HL-60 (cell line): ENCODE data around the gene SLC16A11.
A peak's percentile ranks its signal among the peaks of the same experiment; 100 is the strongest.

Experiments used
- DNase-seq, 2 experiments: peaks; one replicate each; pipeline ENCODE4 v3.0.0-alpha.2; 2010 to 2020; ENCODE audit warnings: low read depth in 1 of 2, low spot score in 1 of 2
- H3K27ac ChIP-seq: fragments of 250-450 bp; sonication (Bioruptor Pico); replicated peaks from 2 replicates; pipeline ENCODE4 v1.5.1; 2020; ENCODE audit warnings: mild to moderate bottlenecking, moderate library complexity
- H3K27me3 ChIP-seq: fragments of 250-450 bp; sonication (Bioruptor Pico); 2 replicates; pipeline ENCODE4 v1.5.1; 2021; ENCODE audit warnings: mild to moderate bottlenecking, moderate library complexity; ENCODE audit not compliant: insufficient read depth, poor library complexity, severe bottlenecking
- H3K4me3 ChIP-seq: replicated peaks from 2 replicates; pipeline ENCODE4 v1.5.1; 2011; ENCODE audit warnings: mild to moderate bottlenecking, control low read depth, low read length; ENCODE audit not compliant: insufficient read depth
- CTCF ChIP-seq: IDR thresholded peaks from one replicate; pipeline ENCODE4 v1.5.1; 2011; ENCODE audit warnings: low read length, control low read depth, inconsistent platforms; ENCODE audit not compliant: insufficient read depth
- GABPA ChIP-seq: IDR thresholded peaks from 2 replicates; pipeline ENCODE4 v1.6.1; 2012; ENCODE audit warnings: low read depth
- POLR2AphosphoS5 ChIP-seq: IDR thresholded peaks from 2 replicates; pipeline ENCODE4 v1.6.1; 2012; ENCODE audit warnings: low read depth
- REST ChIP-seq: IDR thresholded peaks from 2 replicates; pipeline ENCODE4 v1.6.1; 2012; ENCODE audit warnings: low read depth; ENCODE audit not compliant: insufficient replicate concordance
- SPI1 ChIP-seq: IDR thresholded peaks from 2 replicates; pipeline ENCODE4 v1.6.1; 2012; ENCODE audit warnings: low read depth, mild to moderate bottlenecking, borderline replicate concordance

The SLC16A11 gene

GRCh38 chr17:7011415-7011814 is 32.5 kb downstream of the SLC16A11 start:
- H3K4me3 ChIP-seq = peak overlapping the region; percentile 65
- H3K27me3 ChIP-seq = no peaks in the 10 kb centered on the region
- peak overlapping the region; percentile 99 for H3K27ac ChIP-seq
- DNase-seq = no peak
- TF ChIP-seq CTCF = no peak
- no peak for TF ChIP-seq SPI1
- TF ChIP-seq POLR2AphosphoS5 = no peak
- TF ChIP-seq REST = no peak
- no peak for TF ChIP-seq GABPA

GRCh38 chr17:7010523-7010922 is 33.4 kb downstream of the SLC16A11 start:
- peak overlapping the region; percentile 99 for H3K27ac ChIP-seq
- H3K27me3 ChIP-seq = no peaks in the 10 kb centered on the region
- no peak for TF ChIP-seq POLR2AphosphoS5
- TF ChIP-seq GABPA = no peak
- TF ChIP-seq CTCF = no peak
- TF ChIP-seq SPI1 = no peak
- TF ChIP-seq REST = no peak
- H3K4me3 ChIP-seq = peak overlapping the region; percentile 65
- DNase-seq = no peak

- no peak for DNase-seq
- H3K27ac ChIP-seq = no peak overlapping the region
- no peak overlapping the region for H3K4me3 ChIP-seq
- TF ChIP-seq GABPA = no peak
- TF ChIP-seq SPI1 = no peak
- TF ChIP-seq POLR2AphosphoS5 = no peak
- TF ChIP-seq CTCF = no peak
- TF ChIP-seq REST = no peak
- no peaks in the 10 kb centered on the region for H3K27me3 ChIP-seq
Observed at GRCh38 chr17:7007143-7007542, 36.7 kb downstream of the SLC16A11 start.
